IPS DF 6.9 (cell line): ENCODE measurements around the gene TPST1.
"Not testable (repeated sequence)": the region's sequence is repeated elsewhere in the genome, so short reads cannot be mapped to it uniquely, and the experiment has no call there.

Source experiments
- DNase-seq: peaks from one replicate; pipeline ENCODE4 v3.0.0-alpha.2; 2013; ENCODE audit warnings: low read depth, low spot score
- H3K27ac ChIP-seq: one replicate; pipeline ENCODE4 v1.5.1; 2013; ENCODE audit warnings: low read length, control low read depth
- H3K27me3 ChIP-seq: 2 replicates; pipeline ENCODE4 v1.6.1; 2013; ENCODE audit warnings: mild to moderate bottlenecking, low read length; ENCODE audit not compliant: control insufficient read depth, insufficient read depth
- H3K36me3 ChIP-seq: 2 replicates; pipeline ENCODE4 v1.6.1; 2013; ENCODE audit warnings: low read length; ENCODE audit not compliant: control insufficient read depth, insufficient read depth
- H3K4me1 ChIP-seq: 2 replicates; pipeline ENCODE4 v1.6.1; 2013; ENCODE audit warnings: low read length; ENCODE audit not compliant: control insufficient read depth, insufficient read depth
- H3K4me3 ChIP-seq: 2 replicates; pipeline ENCODE4 v1.5.1; 2013; ENCODE audit warnings: mild to moderate bottlenecking, low read length
- H3K9me3 ChIP-seq: 2 replicates; pipeline ENCODE4 v1.6.1; 2013; ENCODE audit warnings: low read length, inconsistent platforms; ENCODE audit not compliant: control insufficient read depth, insufficient read depth
- WGBS: extraction: QIAGEN DNeasy Blood & Tissue Kit; methylation state at CpG from one replicate; pipeline ENCODE4 v1.1.7; 2013; ENCODE audit warnings: mixed read lengths, missing lambda C conversion rate; ENCODE audit not compliant: insufficient read length, insufficient coverage; 5-methylcytosine and 5-hydroxymethylcytosine counted together

TPST1 gene

DNA sequence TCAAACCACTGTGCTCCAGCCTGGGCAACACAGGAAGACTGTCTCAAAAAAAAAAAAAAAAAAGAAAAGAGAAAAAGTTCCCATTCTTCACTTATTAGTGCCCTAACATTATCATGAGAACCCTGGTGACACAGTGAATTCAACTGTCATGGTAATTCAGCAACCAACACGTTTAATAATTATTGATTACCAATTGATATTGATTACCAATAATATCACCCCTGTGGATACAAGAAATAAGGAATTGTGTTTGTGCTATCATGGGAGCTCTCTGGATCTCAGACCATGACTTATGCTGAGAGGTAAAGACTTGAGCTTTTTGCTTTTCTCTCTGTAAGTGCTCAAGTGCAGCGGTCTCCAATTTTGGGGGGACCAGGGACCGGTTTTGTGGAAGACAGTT lies 195.3 kb downstream of the TPST1 start:
- Histone ChIP-seq H3K4me3 (no peak overlapping the region), H3K27me3 (no peaks in the 10 kb centered on the region), H3K36me3 (no peaks in the 10 kb centered on the region), H3K9me3 (no peaks in the 10 kb centered on the region), H3K4me1 (no peaks in the 10 kb centered on the region), H3K27ac (no peak overlapping the region)
- no CpG with 5 or more reads among the region's 3 CpGs for WGBS
- DNase-seq: no peak

GRCh38 chr7:66401126-66401525 lies 196.0 kb downstream of the TPST1 start:
- H3K27me3 ChIP-seq, H3K4me1 ChIP-seq, H3K4me3 ChIP-seq, DNase-seq, H3K36me3 ChIP-seq, H3K9me3 ChIP-seq, H3K27ac ChIP-seq: not testable (repeated sequence)
- WGBS: no CpG with 5 or more reads among the region's 4 CpGs

- WGBS: no CpG with 5 or more reads among the region's 3 CpGs
- not testable (repeated sequence) for H3K9me3 ChIP-seq, H3K27me3 ChIP-seq, H3K27ac ChIP-seq, H3K4me3 ChIP-seq, H3K4me1 ChIP-seq, DNase-seq, H3K36me3 ChIP-seq
Measured at GRCh38 chr7:66401932-66402331, 196.8 kb downstream of the TPST1 start.

DNA sequence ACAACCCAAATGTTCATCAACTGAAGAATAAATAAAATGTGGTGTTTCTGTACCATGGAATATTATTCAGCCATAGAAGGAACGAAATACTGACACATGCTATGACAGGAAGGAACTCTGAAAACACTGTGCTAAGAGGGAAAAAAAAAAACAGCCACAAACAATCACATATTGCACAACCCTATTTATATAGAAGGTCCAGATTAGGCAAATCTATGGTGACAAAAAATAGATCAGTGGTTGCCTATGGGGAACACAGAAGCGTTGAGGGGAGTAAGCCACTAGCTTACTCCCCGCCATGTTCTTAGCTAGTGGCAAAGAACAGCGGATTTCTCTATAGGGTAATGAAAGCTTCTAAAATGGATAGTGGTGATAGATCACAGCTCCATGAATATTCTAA lies 198.4 kb downstream of the TPST1 start:
- H3K27ac ChIP-seq: no peak overlapping the region
- no peaks in the 10 kb centered on the region for H3K9me3 ChIP-seq
- H3K27me3 ChIP-seq: no peaks in the 10 kb centered on the region
- DNase-seq: no peak
- no peak overlapping the region for H3K4me3 ChIP-seq
- no peaks in the 10 kb centered on the region for H3K36me3 ChIP-seq
- H3K4me1 ChIP-seq: no peaks in the 10 kb centered on the region
- WGBS: no CpG with 5 or more reads among the region's 4 CpGs

- WGBS: no CpG with 5 or more reads among the region's 4 CpGs
- H3K36me3 ChIP-seq: no peaks in the 10 kb centered on the region
- no peak overlapping the region for H3K27ac ChIP-seq
- H3K9me3 ChIP-seq: no peaks in the 10 kb centered on the region
- H3K4me3 ChIP-seq: no peak overlapping the region
- no peaks in the 10 kb centered on the region for H3K4me1 ChIP-seq
- no peak for DNase-seq
- H3K27me3 ChIP-seq: no peaks in the 10 kb centered on the region
Measured at GRCh38 chr7:66409493-66409892, 204.4 kb downstream of the TPST1 start.
